Hematopoietic multipotent progenitor cell treated with erythropoietin and hydrocortisone succinate and interleukin-3 and kit ligand, for 17 days (in vitro differentiated cells): ENCODE results near the gene DTNBP1.

Experiments used
- DNase-seq: peaks from one replicate; pipeline ENCODE4 v3.0.0-alpha.2; 2015; ENCODE audit warnings: low spot score

The DTNBP1 gene

DNA sequence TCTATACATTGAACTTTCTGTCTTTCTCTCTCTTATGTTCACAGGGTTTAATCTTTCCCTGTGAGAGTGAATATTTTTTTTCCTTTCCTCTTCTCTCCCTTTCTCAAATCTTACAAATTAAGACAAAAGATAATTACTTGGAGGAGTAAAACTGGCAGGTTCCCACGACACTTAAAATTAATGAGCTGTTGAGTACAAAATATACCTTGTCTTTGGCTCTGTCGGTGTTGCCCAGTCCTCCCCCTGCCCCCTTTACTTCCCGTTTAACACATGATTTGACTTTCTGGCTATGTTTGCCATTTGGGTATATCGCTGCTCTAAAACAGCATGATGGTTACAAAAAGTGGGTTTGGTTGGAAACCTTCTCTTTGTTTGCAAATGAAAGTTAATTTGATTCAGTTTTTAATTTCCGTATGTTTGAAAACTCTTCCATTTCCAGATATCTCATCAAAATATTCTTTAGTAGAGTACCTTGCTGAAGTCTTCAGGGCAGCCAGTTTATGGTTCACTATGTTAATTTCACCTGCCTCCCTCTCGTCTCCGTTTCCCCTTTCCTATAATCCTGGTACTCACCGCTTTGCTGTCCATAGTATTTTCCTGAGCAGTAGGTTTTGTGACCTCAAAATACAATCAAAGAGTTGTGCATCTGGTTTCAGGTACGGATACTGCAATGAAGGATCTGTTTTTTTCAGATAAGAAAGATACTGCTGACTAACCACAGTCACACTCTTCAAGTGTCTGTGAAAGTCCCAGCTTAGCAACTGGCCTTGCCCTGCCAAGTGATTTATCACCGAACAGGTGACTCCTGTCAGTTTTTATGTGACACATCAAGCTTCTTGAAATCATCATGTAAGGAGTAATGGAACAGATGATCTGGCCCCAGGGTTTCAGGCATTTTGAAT, 181.2 kb downstream of the DTNBP1 start:
- peak; percentile 63 for DNase-seq

DNA sequence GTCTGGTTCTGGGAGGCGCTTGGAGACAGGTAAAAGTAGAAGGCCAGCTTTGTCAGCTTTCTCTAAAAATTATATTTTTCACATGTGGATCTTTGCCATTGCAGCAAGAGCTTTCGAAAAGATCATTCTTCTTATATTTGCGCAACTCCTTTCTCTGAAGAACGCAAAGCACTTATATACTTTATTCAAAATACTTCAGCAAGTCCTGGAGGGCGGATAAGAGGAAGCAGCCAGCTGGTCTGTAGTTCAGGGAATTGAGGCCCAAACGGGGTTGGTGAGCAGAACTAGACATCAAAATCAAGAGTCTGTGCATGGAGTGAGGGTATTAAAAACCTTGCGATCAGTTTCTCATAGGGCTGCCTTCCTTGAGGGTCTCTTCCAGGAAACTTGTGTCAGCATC, 182.3 kb downstream of the DTNBP1 start:
- DNase-seq, result no peak

DNA sequence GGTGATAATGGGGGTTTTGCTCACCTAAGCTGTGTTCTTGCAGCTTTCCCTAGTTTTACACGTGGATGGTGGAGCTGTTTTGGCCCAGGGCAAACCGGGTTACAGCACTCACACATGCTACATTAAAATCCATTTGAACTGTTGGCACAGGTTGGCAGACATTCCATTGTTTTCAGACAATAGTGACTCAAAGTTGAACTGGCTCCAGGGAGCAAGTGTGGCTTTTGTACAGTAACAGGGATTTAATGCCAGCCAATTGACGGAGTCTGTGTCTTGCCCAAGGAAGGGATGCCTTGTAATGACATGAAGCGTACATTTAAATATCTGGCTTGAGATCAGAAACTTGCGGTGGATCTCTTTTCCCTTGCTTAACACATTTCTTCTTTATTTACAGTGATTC, 183.1 kb downstream of the DTNBP1 start:
- DNase-seq, result no peak

DNA sequence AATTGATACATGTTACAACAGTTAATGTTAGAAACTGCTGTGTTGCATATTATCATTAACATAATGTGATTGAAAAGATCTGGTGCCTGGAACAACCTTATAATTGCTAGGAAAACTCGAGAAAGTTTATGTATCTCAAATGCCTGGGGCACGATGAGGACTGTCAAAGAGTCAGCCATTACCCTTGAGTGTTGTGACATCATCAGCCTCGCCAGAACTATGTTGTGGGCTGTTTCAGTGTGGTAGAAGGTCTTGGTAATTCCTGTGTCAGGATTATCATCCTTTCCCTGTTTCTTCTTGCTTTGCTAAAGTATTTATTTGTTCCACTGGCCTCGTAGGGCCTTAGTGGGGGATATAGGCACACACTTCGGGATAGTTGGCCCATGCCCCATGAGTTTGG, 185.1 kb downstream of the DTNBP1 start:
- DNase-seq, result no peak

DNA sequence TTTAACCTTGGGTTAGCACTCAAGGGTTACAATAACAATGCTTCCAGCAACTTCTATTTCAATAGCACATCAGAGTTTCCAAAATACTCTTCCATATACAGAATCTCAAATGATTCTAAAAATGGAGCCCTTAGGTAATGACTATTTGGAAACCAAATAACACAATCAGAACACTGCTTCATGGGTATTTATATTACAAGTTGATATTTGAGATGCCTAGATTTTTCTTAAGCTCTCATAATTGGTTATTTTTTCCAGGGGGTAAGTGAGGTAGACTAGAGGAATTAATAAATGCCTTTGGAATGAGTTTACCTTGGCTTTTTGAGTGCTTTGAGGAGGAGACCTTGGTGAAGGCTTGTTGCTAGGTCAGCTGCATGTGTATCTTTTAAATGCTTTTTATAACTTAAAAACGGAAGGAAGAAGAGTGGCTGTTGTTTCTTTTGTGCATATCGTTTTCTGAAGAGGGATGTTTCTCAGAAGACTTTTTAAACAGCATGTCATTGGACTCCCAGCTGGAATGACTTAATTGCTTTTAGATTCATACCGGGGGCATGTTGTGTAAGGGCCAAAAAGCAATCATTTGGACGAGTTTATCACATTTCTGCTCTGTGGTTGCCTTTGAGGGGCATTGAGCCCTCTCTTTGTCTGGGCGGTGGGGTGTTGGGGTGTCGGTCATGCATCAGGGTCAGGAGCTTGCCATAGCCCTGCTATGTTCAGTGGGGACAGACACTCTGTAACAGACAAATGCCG, 186.0 kb downstream of the DTNBP1 start:
- no peak for DNase-seq

DNA sequence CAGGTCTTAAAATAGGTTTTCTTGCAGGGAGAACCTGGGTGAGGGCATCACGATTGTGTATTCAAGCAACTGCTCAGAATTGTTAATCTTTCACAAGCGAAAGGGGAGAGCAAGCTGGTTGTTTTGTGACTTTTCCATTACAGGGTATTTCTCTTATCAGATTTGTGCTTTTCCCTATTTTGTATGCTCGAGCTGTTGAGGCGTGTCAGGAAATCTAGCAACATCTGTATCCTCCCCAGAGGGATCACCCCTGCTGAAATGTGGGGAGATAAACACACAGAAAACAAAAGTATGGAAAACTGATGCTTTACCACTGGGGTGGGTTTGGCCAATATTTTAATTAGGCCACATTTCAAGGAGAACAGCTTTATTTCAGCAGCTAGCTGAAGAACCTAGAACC, 187.0 kb downstream of the DTNBP1 start:
- no peak for DNase-seq

DNA sequence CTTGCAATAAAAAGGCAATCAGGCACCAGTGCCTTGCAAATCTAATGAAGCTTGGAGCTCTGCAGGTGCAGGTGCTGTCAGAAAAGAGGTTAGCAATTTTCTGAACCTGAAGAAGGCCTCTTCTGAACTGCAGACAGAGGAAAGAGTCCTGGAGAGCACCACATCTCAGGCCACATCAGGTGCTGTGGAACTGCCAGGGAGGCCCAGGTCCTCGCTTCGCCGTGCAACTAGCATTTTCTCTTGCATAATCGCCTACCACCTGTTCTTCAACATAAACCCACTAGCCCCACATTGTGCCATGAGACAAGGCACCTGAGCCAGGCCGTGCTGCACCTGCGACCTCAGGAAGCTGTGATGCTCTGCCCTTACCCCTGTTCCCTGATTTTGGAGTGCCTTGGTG, 187.6 kb downstream of the DTNBP1 start:
- no peak for DNase-seq

DNA sequence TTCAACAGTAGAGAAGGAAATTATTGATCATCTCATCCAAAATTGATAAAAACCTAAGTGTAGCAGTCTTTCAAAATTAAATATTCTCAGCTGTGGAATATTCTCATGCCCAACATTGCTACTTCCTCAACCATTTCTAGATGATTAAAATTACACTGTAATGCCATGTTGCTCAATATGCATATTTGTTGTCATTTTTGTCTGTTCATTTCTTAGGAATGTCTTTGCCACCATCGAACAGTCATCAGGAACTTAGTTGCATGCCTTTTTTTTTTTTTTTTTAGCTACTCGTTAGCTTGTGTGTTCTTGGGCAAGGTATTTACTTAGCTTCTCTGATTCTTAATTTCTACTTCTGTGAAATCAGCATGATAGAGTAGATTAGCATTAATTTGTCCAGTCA, 188.6 kb downstream of the DTNBP1 start:
- no peak for DNase-seq

DNA sequence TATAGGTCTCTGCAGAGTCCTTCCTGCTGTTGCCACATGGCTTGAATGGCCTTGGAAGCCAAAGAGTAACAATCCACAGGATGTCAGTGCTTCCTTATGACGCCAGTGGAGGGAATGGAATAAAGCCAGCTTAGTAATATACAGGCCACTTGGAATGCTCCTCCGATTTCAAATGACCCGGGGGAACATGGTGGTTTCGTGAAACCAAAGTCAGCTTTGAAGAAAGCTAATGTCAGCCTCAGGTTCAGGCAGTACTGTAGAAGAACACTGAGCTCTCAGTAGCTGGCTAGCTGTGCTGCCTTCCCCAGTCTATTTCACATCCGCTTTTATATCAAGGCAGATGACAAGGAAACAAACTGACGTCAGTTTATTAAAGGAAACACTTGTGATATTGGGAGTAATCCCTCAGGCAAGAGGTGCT, 189.1 kb downstream of the DTNBP1 start:
- no peak for DNase-seq

DNA sequence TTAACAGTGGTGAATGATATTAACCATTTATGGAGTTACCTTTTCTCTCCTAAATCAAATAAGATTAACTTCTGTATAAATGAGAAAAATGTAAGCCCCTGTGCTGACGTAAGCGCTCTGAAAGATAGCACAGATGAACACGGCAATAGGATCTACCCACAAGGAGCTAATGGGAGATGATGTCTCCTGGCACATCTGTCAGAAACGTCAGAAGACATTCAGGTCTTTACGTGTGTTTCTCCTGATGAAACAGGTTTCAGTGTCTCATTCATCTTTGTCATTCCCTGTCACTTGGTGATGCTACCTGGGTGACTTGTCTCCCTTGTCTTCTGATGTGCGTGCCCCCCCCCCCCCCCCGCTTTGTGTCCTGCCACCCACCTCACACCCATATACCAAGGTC, 189.7 kb downstream of the DTNBP1 start:
- no peak for DNase-seq
